GM21390 (cell line): Measurements from ENCODE around the gene EPDR1.
"Not testable (repeated sequence)": the region's sequence is repeated elsewhere in the genome, so short reads cannot be mapped to it uniquely, and the experiment has no call there.

Source experiments
- ATAC-seq: cut with Tn5 transposase; IDR thresholded peaks from one replicate; pipeline ENCODE4 v1.9.1; 2021; ENCODE audit not compliant: unreplicated experiment

The EPDR1 gene

DNA sequence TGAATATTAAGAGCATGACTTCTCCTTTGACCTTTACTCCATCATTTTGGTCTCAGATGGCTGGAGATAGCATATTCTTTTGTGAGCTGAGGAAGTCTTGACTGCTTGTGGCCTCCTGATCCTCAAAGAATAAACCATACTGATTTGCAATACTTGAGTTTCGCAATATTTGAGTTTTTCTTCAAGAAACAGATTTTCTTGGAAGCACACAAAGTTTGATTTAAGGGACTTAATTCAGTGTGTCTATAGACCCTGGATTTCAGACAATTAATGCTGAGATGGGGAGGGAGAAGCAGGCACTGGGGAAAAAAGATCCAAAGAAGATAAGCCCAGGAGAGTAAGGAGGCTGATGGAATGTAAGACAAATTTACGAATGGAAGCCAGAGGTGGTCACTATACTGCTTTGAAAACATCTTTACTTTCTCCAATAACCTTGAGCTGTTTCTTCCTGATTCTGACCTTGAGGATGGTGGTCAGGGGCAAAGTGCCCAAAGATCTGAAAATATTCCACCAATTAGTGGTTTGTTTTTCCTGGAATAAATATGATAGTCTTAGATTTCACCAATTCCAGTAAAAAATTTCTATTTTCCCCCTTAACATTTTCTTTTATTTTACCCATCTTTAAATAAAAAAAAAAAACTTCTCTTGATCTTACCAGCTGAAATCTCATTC, 7.5 kb downstream of the EPDR1 start:
- no peak for ATAC-seq

DNA sequence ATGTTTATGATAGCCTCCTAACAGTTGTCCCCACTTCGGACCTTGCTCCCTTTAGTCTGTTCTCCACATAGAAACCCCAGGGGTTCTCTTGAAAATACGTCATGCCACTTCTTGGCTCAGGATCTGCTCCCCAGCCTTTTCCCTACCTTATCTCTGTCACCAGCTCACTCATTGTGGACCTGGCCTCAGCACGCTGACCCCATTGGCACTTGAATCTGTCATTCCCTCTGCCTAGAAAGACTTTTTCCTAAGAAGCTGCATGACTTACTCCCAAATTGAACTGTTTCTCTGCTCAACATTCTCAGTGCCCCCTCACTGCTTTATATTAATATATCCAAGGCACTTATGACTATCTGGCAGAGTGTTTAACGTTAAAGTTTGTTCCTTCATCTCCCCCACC, 8.4 kb downstream of the EPDR1 start:
- ATAC-seq = no peak

DNA sequence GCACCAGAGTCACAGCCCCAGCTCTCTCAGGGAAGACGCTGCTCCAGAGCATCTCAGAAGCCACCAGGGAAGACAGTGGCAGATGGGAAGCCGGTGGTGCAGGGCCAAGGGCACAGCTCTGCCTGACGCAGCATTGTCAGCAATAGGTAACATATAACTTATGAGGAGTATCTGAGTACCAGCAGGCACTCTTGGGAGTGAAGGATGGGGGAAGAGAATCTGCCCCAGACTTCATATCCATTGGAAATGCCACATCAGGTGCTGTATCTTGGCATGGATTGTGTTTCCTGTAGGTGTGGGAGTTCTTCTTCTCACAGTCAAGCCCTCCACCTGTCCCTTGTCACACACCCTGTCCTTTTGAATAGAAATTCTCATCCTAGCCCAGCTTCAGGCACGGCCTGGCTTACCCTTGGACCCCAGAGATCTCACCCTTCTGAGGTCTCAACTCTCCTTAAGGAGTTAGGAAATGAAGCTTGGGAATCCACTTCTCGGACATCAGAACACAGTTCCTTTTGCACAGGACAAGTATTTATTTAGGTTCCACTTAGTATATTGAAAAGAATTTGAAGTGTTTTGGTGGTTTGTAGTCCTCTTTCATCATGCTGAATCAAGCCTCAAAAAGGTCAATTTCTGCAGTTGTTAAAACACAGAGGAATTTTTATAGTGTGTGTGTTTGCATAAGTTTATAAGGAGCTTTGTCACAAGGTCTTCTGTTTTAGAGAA, 9.9 kb downstream of the EPDR1 start:
- ATAC-seq = no peak

DNA sequence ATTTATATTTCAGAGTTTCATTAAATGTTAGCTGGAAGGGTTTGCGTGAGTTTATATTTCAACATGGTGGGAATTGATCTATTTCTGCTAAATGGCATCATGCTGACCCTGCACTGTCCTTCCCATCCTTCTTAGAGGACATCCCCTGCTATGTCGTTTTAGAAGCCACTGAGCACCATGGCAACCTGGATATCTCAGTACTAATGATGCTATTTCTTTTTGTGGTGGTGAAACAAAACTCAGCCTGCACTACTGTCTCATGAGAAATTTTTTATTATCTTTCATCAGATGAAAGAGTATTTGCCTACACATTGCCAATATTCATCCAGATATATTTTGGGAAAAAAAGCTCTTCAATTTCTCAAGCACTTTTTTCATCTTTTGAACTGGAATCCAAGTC, 12.1 kb downstream of the EPDR1 start:
- no peak for ATAC-seq

DNA sequence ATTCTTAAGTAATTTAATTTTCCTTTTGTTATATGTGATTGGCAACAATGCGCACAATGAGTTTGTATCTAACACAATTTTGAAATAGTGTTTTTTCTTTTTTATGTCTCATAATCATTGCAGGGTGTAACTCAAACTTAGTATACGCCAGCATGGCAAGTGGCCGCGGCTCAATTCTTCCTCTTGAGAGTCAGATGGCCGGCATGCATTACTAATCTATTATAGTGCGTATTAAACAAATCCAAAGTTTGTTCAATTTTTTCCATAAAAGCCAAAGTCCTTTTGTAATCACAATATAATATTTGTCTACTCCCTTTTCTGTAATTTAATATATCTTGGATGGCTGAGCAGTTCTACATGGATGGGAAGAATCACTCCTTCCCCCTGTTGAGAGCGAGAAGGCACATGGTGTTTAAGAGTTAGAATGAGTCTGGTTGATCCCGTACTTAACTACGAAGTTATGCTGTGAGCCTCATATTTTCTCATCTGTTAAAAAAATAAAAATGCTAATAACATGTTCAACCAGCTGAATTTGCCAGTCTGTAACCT, 12.7 kb downstream of the EPDR1 start:
- no peak for ATAC-seq

DNA sequence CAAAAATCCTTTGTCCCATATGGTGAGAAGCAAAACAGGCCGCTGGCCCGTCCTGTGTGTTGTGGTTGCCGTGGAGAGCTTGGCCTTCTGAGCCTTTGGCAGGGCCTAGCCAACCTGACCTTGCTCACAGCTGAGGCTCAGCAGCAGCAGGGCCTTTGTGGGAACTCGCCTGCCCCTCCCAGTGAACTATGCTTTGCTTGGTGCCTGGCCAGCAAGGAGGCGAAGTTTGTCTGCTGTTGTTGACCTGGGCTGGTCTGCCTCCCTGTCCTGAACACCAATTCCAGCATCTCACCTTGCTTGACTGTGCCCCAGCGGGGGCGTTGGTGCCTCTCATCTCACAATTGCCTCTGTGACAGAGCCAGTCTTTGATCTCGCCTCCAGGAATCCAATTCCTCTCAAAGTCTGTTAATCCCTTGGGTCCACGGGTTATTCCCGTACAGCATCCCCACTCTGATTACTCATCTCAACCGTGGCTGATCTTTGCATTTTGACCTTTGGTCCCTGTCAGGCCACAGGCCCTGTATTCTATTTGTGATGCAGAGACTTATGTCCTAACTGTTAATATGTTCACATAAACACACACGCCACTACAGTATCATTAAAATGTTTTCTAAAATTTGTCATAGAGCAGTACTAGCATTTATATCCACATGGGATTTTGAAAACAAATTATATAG, 22.6 kb downstream of the EPDR1 start:
- no peak for ATAC-seq

DNA sequence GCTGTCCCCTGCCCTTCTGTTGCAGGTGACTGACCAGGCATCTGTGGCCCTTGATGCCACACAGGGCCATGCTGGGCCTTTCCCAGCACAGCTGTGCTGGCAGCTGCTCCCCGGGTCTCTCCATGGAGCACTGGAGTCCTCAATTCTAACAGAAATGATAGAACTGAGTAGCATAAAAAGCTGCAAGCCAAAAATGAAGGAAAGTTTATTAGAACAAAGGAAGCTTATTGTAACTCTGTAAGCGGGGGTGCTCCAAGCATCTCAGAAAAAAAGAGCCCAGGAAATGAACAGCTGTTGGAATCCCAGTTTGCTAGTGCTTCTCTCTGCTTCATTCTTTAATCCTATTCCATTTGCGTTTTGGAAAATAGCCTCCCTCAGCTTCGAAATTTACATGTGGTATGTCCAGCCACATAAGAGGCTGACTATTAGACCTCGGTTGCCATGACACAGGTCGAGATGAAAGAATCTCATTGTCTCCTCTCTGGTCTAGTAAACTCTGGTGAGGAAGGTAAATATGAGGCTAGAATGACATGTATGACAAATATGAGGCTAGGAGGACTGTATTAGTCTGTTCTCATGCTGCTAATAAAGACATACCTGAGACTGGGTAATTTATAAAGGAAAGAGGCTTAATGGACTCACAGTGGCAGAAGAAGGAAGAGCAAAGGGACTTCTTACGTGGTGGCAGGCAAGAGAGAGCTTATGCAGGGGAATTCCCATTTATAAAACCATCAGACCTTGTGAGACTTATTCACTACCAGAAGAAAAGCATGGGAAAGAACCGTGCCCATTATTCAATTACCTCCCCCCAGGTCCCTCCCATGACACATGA, 23.7 kb downstream of the EPDR1 start:
- no peak for ATAC-seq

DNA sequence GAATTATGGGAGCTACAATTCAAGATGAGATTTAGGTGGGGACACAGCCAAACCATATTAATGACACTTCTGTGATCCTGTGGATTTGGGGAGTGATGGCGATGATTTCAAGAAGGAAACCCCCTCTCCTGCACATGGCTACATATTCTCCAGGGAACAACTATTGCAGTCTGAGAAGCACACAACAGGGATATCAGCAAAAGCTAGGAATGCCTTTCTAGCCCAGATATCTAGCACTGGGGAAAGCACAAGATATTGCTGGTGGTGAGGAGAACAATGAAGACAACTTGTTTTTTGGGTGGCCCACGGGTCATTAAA, 24.3 kb downstream of the EPDR1 start:
- no peak for ATAC-seq

DNA sequence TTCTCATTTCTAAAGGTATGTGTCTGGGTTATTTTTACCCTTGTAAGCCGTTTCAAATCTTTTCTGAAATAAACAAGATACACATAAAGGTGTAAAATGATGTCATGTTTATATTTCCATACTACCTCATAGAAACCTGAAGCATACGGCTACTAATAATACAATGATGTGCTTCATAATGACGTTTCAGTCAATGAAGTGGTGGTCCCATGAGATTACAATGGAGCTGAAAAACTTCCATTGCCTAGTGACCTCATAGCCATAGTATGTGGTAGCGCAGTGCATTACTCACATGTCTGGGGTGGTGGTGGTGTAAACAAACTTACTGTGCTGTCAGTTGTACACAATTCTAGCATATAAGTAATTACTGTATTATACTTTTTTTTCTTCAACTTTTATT, 24.9 kb downstream of the EPDR1 start:
- no peak for ATAC-seq

DNA sequence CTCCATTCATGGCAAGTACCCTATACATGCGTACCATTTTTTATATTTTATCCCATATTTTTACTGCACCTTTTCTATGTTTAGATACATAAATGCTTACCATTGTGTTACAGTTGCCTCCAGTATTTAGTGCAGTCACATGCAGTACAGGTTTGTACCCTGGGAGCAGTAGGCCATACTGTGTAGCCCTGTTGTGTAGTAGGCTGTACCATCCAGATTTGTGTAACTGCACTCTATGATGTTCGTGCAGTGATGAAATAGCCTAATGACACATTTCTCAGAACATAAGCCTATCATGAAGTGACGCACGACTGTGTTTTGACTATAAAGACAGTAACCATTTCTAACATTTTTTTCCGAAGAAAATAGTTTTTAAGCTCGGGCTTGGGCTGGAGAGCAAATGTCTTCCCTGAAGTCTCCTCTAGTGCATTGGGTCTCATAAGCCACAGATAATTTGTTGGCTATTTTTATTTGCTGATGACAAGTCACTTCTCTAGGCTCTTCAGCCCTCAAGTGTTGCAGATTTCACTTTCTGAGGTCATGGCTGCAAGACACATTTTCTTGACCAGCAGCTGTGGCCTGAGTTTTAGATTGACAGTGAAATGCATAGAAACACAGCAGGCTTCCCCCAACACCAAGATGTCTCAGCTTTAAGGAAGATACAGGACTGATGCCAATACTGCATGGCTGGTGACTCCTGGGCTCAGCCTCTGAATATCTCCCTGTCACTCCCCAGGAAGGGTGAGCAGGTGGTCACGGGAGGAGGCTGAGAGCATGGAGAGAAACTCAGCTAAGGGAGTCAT, 26.9 kb downstream of the EPDR1 start:
- no peak for ATAC-seq

DNA sequence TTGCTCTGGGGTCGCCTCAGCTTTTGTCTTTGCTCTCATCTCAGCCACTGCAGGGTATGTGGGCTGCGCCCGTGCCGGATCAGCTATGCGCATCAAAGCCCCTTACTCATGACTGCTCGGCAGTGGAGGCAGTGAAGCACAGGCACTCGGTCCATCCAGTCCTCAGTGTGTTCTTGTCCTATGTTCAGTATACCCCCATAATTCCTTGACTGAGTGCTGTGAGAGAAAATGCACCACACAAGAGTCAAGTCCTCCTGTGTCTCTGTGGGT, 27.4 kb downstream of the EPDR1 start:
- no peak for ATAC-seq

DNA sequence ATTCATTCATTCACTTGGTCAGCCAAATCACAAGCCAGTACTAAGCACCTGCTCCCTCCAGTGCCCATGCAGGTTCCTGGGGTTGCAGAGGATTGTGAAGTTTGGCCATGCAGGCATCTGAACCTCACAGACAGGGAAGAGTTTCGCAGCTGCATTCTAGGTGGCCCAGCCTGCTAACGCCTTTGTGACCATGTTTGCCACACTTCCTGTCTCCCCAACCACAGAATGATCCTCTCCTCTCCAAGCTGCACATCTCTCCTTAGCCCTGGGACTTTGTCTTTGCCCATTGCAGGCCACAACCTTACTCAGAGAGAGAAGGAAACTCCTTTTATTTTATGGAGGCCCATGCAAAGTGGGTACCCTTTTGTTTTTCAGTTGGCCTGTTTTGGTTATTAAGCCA, 31.8 kb downstream of the EPDR1 start:
- ATAC-seq = no peak

DNA sequence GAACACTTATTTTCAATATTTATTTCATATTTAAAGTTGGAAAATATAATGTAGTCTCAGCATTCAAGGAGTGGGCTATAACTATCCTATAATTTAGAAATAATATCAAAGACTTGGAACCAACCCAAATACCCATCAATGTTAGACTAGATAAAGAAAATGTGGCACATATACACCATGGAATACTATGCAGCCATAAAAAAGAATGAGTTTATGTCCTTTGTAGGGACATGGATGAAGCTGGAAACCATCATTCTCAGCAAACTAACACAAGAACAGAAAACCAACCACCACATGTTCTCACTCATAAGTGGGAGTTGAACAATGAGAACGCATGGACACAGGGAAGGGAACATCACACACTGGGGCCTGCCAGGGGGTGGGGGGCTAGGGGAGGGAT, 33.8 kb downstream of the EPDR1 start:
- not testable (repeated sequence) for ATAC-seq

DNA sequence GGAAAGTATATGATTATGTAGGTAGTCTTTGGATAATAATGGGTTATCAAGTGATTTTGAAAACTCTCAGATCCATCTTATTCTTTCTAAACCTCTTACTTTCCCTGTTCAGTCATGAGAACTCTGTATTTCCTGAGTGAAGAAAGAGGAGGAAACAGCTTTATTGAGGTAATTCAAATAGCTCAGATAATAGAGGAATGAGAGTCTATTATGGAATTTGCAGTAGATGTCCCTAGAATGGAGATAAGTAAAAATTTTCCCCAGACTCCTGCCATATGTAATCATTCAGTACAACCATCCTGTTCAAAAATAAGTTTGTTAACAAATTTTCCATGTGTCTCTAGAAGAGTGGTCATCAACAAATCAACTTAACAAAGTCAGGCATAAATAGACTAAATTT, 36.4 kb downstream of the EPDR1 start:
- no peak for ATAC-seq

DNA sequence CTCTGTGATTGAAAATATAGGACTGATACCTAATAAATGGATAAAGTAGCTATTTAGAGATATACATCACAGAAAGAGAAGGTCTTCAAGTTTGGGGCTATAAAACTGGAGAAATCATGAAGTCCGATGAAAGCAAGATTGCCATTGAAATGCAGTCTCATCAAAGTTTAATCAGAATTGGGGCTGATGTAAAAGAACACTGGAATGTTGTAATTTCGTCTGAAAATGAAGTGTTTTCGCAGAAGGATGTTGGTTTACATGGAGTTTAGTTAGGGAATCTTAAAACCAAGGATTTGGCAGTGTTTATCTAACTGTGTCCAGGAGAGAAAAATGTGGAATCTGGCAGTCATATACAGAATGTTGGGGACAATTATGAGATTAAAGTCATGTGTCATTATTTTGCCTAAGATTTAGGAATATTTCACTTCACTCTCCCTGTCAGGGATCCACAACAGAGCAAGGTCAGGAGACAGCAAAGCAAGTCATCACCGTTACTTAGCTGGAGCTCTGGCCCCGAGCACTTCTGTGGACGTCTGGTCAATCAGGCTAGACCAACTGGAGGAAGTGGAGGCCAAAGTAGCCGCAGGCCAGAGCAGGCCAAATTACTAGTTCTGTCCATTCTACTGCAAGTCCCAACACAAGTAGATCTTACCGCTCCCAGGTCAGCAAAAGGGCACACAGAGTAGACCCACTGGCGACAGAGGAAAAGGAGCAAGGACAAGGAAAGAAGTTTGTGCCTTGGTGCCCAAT, 37.0 kb downstream of the EPDR1 start:
- ATAC-seq = no peak

DNA sequence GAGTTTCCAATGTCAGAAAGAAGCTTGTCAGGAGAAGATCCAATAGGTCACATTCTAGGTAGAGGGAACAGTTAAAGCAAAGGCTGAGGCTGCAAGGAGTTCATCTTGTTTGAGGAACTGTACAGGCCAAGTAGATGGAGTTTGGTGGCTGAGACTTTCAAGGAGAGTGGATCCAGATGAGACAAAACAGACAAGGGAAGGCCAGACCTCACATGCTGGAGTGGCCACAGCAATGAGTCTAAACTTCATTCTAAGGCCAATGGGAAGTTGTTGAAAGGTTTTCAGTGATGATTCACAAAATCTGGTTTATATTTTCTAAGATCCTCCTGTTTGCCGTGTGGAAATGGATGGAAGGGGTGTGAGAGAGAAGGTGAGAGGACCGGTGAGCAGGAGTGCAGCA, 40.0 kb downstream of the EPDR1 start:
- no peak for ATAC-seq

DNA sequence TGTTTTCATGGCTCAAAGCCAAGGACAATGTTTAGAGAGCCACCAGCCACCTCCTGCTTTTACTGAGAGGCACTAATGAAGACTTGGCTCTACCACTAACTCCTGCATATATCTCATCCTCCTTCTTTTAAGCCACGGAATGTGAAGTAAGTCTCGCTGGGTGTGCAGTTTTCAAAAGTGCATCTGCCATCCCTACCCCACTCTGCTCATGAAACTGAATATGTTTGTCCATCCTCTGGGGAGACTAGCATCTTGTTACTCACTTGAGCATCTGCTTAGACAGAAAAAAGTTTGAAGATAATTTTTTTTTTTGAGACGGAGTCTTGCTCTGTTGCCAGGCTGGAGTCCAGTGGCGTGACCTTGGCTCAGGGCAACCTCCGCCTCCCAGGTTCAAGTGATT, 40.8 kb downstream of the EPDR1 start:
- ATAC-seq = no peak

DNA sequence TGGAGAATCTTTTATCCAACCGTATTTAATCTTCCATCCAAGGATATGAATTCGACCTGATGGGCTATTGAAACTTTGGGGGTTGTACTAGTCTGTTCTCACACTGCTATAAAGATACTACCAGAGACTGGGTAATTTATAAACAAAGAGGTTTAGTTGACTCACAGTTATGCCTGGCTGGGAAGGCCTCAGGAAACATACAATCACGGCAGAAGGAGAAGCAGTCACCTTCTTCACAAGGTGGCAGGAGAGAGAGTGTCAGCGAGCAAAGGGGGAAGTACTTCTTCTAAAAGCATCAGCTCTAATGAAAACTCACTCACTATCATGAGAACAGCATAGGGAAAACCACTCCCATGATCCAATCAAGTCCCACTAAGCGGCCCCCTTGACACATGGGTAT, 43.8 kb downstream of the EPDR1 start:
- ATAC-seq = no peak

DNA sequence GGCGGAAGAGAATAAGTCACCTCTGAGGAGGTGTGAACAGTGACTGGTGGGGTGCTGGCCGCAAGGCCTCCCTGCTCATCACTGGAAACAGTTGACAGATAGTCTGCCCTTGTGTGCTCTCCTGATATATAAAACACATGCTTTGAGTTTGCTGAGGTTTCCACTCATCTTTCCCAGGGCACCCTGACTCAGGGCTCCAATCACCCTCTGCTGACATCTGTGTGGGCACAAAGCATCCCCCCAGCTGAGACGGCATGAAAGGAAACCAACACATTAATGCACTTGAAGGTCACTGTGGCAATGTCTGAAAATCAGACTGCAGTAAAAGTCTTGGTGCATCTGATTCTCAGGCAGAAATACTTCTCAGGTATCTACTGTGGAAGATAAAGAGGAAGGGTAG, 49.8 kb downstream of the EPDR1 start:
- no peak for ATAC-seq

DNA sequence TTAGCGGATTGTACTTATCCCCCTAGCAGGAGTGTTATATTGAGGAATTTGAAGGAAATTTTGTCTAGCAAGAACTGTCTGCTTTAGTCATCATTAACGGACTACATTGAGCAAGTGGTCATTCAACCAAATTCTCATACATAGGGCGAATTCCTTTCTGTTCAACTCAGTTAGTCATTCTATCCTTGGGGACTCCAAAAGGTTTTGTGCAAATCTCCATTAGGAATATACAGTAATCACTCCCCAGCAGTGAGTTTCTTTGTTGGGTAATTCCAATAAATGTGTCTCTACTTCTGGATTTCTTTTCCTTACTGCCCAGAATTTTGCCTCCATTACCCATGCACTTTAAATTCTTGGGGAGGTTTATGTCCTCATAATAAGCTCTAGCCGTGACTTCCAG, 51.1 kb downstream of the EPDR1 start:
- no peak for ATAC-seq
